ENCODE measurements around the gene QSOX2.

QSOX2 gene

GRCh38 chr9:136199391-136200288, 46.0 kb downstream of the QSOX2 start:
- no peak overlapping the region for H2AFZ ChIP-seq (ENCODE audit: low read depth)
- H4K20me1 ChIP-seq (ENCODE audit: insufficient read depth): no peaks in the 10 kb centered on the region
- TF ChIP-seq, protein P1, sequence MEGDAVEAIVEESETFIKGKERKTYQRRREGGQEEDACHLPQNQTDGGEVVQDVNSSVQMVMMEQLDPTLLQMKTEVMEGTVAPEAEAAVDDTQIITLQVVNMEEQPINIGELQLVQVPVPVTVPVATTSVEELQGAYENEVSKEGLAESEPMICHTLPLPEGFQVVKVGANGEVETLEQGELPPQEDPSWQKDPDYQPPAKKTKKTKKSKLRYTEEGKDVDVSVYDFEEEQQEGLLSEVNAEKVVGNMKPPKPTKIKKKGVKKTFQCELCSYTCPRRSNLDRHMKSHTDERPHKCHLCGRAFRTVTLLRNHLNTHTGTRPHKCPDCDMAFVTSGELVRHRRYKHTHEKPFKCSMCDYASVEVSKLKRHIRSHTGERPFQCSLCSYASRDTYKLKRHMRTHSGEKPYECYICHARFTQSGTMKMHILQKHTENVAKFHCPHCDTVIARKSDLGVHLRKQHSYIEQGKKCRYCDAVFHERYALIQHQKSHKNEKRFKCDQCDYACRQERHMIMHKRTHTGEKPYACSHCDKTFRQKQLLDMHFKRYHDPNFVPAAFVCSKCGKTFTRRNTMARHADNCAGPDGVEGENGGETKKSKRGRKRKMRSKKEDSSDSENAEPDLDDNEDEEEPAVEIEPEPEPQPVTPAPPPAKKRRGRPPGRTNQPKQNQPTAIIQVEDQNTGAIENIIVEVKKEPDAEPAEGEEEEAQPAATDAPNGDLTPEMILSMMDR (conservative IDR thresholded peaks at IDR 0.05; ENCODE audit: low read depth, low read length): no peak
- H3K27me3 ChIP-seq (ENCODE audit: insufficient read depth, low read depth): peaks cover 66% of the 10 kb centered on the region
- no peak overlapping the region for H3K9ac ChIP-seq
- no peak overlapping the region for H3K27ac ChIP-seq
- H3K4me2 ChIP-seq: no peak overlapping the region
- no peak overlapping the region for H3K4me3 ChIP-seq (IDR thresholded peaks at IDR 0.05; ENCODE audit: insufficient read depth, low read depth, low read length)
- no peaks in the 10 kb centered on the region for H3K79me2 ChIP-seq (ENCODE audit: insufficient read depth, low read depth)
- H3K36me3 ChIP-seq (ENCODE audit: insufficient read depth): no peaks in the 10 kb centered on the region
- H3K4me1 ChIP-seq (ENCODE audit: low read depth, poor library complexity, severe bottlenecking): peaks cover 13% of the 10 kb centered on the region

GRCh38 chr9:136198605-136199083, 47.0 kb downstream of the QSOX2 start:
- H4K20me1 ChIP-seq (ENCODE audit: insufficient read depth): no peaks in the 10 kb centered on the region
- no peak overlapping the region for H3K4me2 ChIP-seq
- TF ChIP-seq, protein P1 (conservative IDR thresholded peaks at IDR 0.05; ENCODE audit: low read depth, low read length): no peak
- no peaks in the 10 kb centered on the region for H3K36me3 ChIP-seq (ENCODE audit: insufficient read depth)
- H2AFZ ChIP-seq (ENCODE audit: low read depth): no peak overlapping the region
- H3K79me2 ChIP-seq (ENCODE audit: insufficient read depth, low read depth): no peaks in the 10 kb centered on the region
- H3K9ac ChIP-seq: no peak overlapping the region
- no peak overlapping the region for H3K27ac ChIP-seq
- peaks cover 70% of the 10 kb centered on the region for H3K27me3 ChIP-seq (ENCODE audit: insufficient read depth, low read depth)
- H3K4me3 ChIP-seq (IDR thresholded peaks at IDR 0.05; ENCODE audit: insufficient read depth, low read depth, low read length): no peak overlapping the region
- H3K4me1 ChIP-seq (ENCODE audit: low read depth, poor library complexity, severe bottlenecking): peaks cover 13% of the 10 kb centered on the region

DNA sequence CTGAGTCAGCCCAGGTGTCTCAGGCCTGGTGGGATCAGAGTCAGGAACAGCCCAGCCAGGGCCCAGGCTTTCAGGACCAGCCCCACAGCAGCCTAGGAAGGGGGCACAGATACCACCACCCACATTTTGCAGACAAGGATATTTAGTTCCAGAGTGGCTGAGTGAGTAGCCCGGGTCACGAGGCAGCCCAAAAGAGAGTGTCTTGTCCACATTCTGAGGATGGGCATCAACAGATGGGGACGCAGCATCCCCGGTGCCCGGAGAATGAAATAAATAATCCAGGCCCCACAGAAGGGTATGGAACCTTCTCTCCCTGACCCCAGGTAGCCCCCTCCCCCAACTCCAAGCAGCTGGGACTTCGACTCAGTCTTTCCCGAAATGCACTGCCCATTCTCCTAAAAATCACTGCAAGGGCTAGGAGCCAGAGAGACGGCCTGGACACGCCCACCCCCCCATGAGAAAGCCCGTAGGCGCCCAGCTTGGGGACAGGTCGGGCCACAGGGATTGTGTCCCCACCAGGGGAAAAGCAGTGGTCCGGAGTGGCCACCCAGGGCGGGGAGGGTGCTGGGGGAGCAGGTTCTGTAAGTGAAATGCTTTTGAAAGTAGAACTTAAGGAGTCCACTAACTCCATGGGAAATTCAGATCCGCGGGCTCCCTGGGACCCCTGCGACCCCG, 47.5 kb downstream of the QSOX2 start:
- Histone ChIP-seq H3K9ac (no peak overlapping the region), H3K27me3 (ENCODE audit: insufficient read depth, low read depth) (peaks cover 73% of the 10 kb centered on the region), H3K4me1 (ENCODE audit: low read depth, poor library complexity, severe bottlenecking) (peaks cover 13% of the 10 kb centered on the region), H3K36me3 (ENCODE audit: insufficient read depth) (no peaks in the 10 kb centered on the region), H3K4me2 (no peak overlapping the region), H4K20me1 (ENCODE audit: insufficient read depth) (no peaks in the 10 kb centered on the region), H3K4me3 (IDR thresholded peaks at IDR 0.05; ENCODE audit: insufficient read depth, low read depth, low read length) (no peak overlapping the region), H3K27ac (no peak overlapping the region), H2AFZ (ENCODE audit: low read depth) (no peak overlapping the region), H3K79me2 (ENCODE audit: insufficient read depth, low read depth) (no peaks in the 10 kb centered on the region)
- TF ChIP-seq, protein P1 (conservative IDR thresholded peaks at IDR 0.05; ENCODE audit: low read depth, low read length): no peak

GRCh38 chr9:136197084-136197875, 48.3 kb downstream of the QSOX2 start:
- TF ChIP-seq, protein P1 (conservative IDR thresholded peaks at IDR 0.05; ENCODE audit: low read depth, low read length): no peak
- Histone ChIP-seq H3K36me3 (ENCODE audit: insufficient read depth) (no peaks in the 10 kb centered on the region), H3K79me2 (ENCODE audit: insufficient read depth, low read depth) (no peaks in the 10 kb centered on the region), H3K27me3 (ENCODE audit: insufficient read depth, low read depth) (peaks cover 81% of the 10 kb centered on the region), H3K4me1 (ENCODE audit: low read depth, poor library complexity, severe bottlenecking) (peaks cover 15% of the 10 kb centered on the region), H4K20me1 (ENCODE audit: insufficient read depth) (no peaks in the 10 kb centered on the region), H3K4me2 (no peak overlapping the region), H3K9ac (no peak overlapping the region), H3K27ac (no peak overlapping the region), H3K4me3 (IDR thresholded peaks at IDR 0.05; ENCODE audit: insufficient read depth, low read depth, low read length) (no peak overlapping the region), H2AFZ (ENCODE audit: low read depth) (no peak overlapping the region)
